OCI-LY1 (cell line): ENCODE measurements around the gene FKBP6.

Source experiments
- H2AFZ ChIP-seq: fragments of 200-600 bp; sonication (generic), shearing (Covaris generic); 2 replicates; pipeline ENCODE4 v1.6.0; 2014; ENCODE audit warnings: antibody characterized with exemption, mild to moderate bottlenecking, low read length
- H3F3A ChIP-seq: fragments of 200-600 bp; sonication (generic), shearing (Covaris generic); 2 replicates; pipeline ENCODE4 v1.6.0; 2014; ENCODE audit warnings: mild to moderate bottlenecking, antibody characterized with exemption, low read length, moderate library complexity; ENCODE audit not compliant: insufficient read depth
- H3K27ac ChIP-seq: fragments of 200-600 bp; sonication (generic); 2 replicates; pipeline ENCODE4 v1.5.1; 2014; ENCODE audit warnings: low read length, mixed run types, mild to moderate bottlenecking, low read depth; ENCODE audit not compliant: poor library complexity, severe bottlenecking
- H3K27me3 ChIP-seq: fragments of 200-600 bp; sonication (generic); 2 replicates; pipeline ENCODE4 v1.6.0; 2014; ENCODE audit warnings: antibody characterized with exemption, mild to moderate bottlenecking, low read length, moderate library complexity; ENCODE audit not compliant: insufficient read depth
- H3K36me3 ChIP-seq: fragments of 200-600 bp; sonication (generic); 2 replicates; pipeline ENCODE4 v1.6.1; 2014; ENCODE audit warnings: mild to moderate bottlenecking, antibody characterized with exemption, low read length, moderate library complexity, mixed read lengths; ENCODE audit not compliant: insufficient read depth
- H3K4me1 ChIP-seq: fragments of 200-600 bp; sonication (generic); 2 replicates; pipeline ENCODE4 v1.5.1; 2014; ENCODE audit warnings: mild to moderate bottlenecking, low read length, moderate library complexity; ENCODE audit not compliant: insufficient read depth, severe bottlenecking
- H3K4me2 ChIP-seq: fragments of 200-600 bp; sonication (generic), shearing (Covaris generic); 2 replicates; pipeline ENCODE4 v1.6.1; 2014; ENCODE audit warnings: low read length
- H3K4me3 ChIP-seq: fragments of 200-600 bp; sonication (generic); 2 replicates; pipeline ENCODE4 v1.5.1; 2014; ENCODE audit warnings: low read length, low read depth, mild to moderate bottlenecking, mixed read lengths; ENCODE audit not compliant: poor library complexity, severe bottlenecking
- H3K79me2 ChIP-seq: fragments of 200-600 bp; shearing (Covaris generic); 2 replicates; pipeline ENCODE4 v1.6.1; 2016; ENCODE audit warnings: mixed run types, low read length, mixed read lengths; ENCODE audit not compliant: insufficient read depth
- H3K9ac ChIP-seq: fragments of 200-600 bp; sonication (generic), shearing (Covaris generic); 2 replicates; pipeline ENCODE4 v1.6.1; 2014; ENCODE audit warnings: mild to moderate bottlenecking, low read length, mixed read lengths
- H3K9me2 ChIP-seq: fragments of 200-600 bp; sonication (generic), shearing (Covaris generic); 2 replicates; pipeline ENCODE4 v1.6.1; 2014; ENCODE audit warnings: low read depth, mild to moderate bottlenecking, low read length, mixed read lengths
- H3K9me3 ChIP-seq: fragments of 200-600 bp; shearing (Covaris generic); 2 replicates; pipeline ENCODE4 v1.6.1; 2014; ENCODE audit warnings: low read length, mixed read lengths
- H4K20me1 ChIP-seq: fragments of 200-600 bp; sonication (generic), shearing (Covaris generic); 2 replicates; pipeline ENCODE4 v1.6.0; 2016; ENCODE audit warnings: mild to moderate bottlenecking, low read length; ENCODE audit not compliant: insufficient read depth
- CTCF ChIP-seq: fragments of 200-600 bp; sonication (generic), shearing (Covaris generic); IDR thresholded peaks from 2 replicates; pipeline ENCODE4 v1.5.1; 2017; ENCODE audit warnings: mild to moderate bottlenecking, antibody characterized with exemption, low read length, moderate library complexity, mixed read lengths
- EZH2 ChIP-seq: fragments of 200-600 bp; sonication (generic), shearing (Covaris generic); IDR thresholded peaks from 2 replicates; pipeline ENCODE4 v1.8.0; 2017; ENCODE audit warnings: borderline replicate concordance, mixed run types, mild to moderate bottlenecking, antibody characterized with exemption, low read length, moderate library complexity, mixed read lengths

Gene FKBP6

DNA sequence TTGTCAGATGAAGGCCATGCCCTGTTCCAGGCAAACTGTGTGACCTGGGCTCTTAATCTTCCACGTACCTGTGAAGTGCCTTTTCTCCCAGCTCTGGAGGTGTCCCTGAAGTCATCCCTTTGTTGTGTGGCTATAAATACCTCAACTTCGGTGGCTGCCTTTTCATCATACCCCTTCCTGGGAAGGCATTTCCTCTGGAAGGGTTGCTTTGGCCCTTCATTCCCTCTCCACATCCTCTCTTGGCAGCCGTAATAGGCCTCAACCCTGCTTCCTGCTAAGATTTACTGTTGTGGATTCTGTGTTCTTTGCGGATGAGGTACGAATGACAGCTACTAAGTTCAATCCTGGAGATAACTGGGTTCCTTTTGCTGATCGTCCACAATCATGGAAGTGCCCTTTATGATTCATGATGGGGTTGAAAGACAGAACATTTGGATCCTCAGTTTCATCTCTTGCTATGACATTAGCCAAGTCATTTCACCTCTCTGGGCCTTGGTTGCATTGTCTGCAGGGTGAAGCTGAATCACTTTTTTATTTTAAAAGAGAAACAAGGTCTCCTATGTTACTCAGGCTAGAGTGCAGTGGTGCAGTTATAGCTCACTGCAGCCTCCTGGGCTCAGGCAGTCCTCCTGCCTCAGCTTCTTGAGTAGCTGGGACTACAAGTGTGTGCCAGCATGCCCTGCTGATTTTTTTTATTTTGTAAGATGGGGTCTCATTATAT, 23.6 kb downstream of the FKBP6 start:
- Histone ChIP-seq H3K79me2 (no peaks in the 10 kb centered on the region), H2AFZ (no peak overlapping the region), H3K27ac (no peak overlapping the region), H3K9me3 (no peaks in the 10 kb centered on the region), H3K9ac (no peak overlapping the region), H3K4me3 (no peak overlapping the region), H3K4me2 (no peak overlapping the region), H3K36me3 (no peaks in the 10 kb centered on the region), H3F3A (no peaks in the 10 kb centered on the region), H3K27me3 (peaks cover 21% of the 10 kb centered on the region; the same call in 1 of the 2 replicates), H3K9me2 (no peaks in the 10 kb centered on the region), H4K20me1 (no peaks in the 10 kb centered on the region), H3K4me1 (no peaks in the 10 kb centered on the region)
- TF ChIP-seq CTCF, result no peak
- no peak for TF ChIP-seq EZH2

- Histone ChIP-seq H3K36me3 (no peaks in the 10 kb centered on the region), H3K4me2 (no peak overlapping the region), H3K9me3 (no peaks in the 10 kb centered on the region), H2AFZ (no peak overlapping the region), H3F3A (no peaks in the 10 kb centered on the region), H3K27ac (no peak overlapping the region), H3K27me3 (peaks cover 16% of the 10 kb centered on the region; the same call in 1 of the 2 replicates), H3K4me1 (peaks cover 2% of the 10 kb centered on the region), H3K79me2 (no peaks in the 10 kb centered on the region), H4K20me1 (no peaks in the 10 kb centered on the region), H3K4me3 (no peak overlapping the region), H3K9me2 (no peaks in the 10 kb centered on the region), H3K9ac (no peak overlapping the region)
- TF ChIP-seq CTCF (no peak), EZH2 (no peak)
These were observed 24.8 kb downstream of the FKBP6 start for GRCh38 chr7:73352784-73353183.

DNA sequence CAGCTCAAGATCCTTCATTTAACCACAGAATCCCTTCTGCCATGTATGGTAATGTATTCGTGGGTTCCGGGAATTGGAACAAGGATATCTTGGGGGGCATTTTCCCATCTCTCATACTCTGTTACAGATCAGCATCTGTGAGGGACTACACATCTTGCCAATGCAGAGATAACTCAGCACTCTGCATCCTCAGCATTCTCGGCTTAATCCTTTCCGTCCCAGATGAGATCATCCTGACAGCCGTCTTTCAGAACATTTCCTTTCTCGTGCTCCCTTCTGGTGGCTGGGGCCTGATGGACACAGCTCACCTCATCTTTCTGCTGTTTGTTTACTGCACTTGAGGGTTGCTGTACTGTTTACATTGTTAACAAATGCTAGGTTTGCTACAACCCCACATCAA, 25.3 kb downstream of the FKBP6 start:
- Histone ChIP-seq H3K4me1 (peaks cover 6% of the 10 kb centered on the region), H3K9me3 (no peaks in the 10 kb centered on the region), H3K36me3 (no peaks in the 10 kb centered on the region), H3K27ac (no peak overlapping the region), H4K20me1 (no peaks in the 10 kb centered on the region), H3K79me2 (no peaks in the 10 kb centered on the region), H3K9me2 (no peaks in the 10 kb centered on the region), H3K4me2 (no peak overlapping the region), H3K27me3 (peaks cover 14% of the 10 kb centered on the region; the same call in 1 of the 2 replicates), H2AFZ (no peak overlapping the region), H3F3A (no peaks in the 10 kb centered on the region), H3K4me3 (no peak overlapping the region), H3K9ac (no peak overlapping the region)
- TF ChIP-seq CTCF (no peak), EZH2 (no peak)
